Endothelial cell of umbilical vein (primary cell): ENCODE measurements around the gene VPS35L. TPM values are rescaled to one million over a fixed set of nuclear protein-coding genes. Genes with fewer than 3 reads are reported as not detected.

ENCODE experiments used
- BruUV-seq: library from RNA; stranded (reverse); fragments of 400-500 nt; replicated peaks from 2 replicates; lab custom pipeline; 2021; lab: Mats Ljungman, UMichigan
- CTCF ChIA-PET: fragments of 300-600, 350-600 bp; sonication (Branson Sonifier 250); formaldehyde crosslinking; loops from one replicate; lab custom pipeline; 2021; ENCODE audit warnings: antibody characterized with exemption, inconsistent platforms; lab: Charles Lee
- POLR2A ChIA-PET: fragments of 300-600, 350-600 bp; sonication (Branson Sonifier 250); formaldehyde crosslinking; loops from one replicate; lab custom pipeline; 2021; ENCODE audit warnings: antibody characterized with exemption, inconsistent platforms; lab: Charles Lee
- DNase-seq: peaks from one replicate; pipeline ENCODE4 v3.0.0-alpha.2; 2011; ENCODE audit warnings: low read depth, low spot score
- FAIRE-seq: peaks from 2 replicates; lab custom pipeline; 2011; peaks lifted over from hg19 to GRCh38; lab: Jason Lieb, UNC
- H2AFZ ChIP-seq: 2 replicates; pipeline ENCODE4 v1.6.0; 2012; ENCODE audit warnings: low read depth, low read length, control low read depth, inconsistent platforms
- H3K27ac ChIP-seq: 2 replicates; pipeline ENCODE4 v1.5.1; 2011; ENCODE audit warnings: low read depth, mild to moderate bottlenecking, control low read depth, low read length, moderate library complexity; ENCODE audit not compliant: insufficient read depth
- H3K27me3 ChIP-seq, 2 experiments: 2 replicates each; pipeline versions ENCODE4 v1.6.0 to v1.6.1; 2011; ENCODE audit warnings: low read length in 2 of 2, mixed read lengths in 1 of 2; ENCODE audit not compliant: control insufficient read depth in 2 of 2, insufficient read depth in 2 of 2
- H3K36me3 ChIP-seq, 2 experiments: 2 replicates in 1 of 2; 3 replicates in 1 of 2; pipeline ENCODE4 v1.5.1; 2011; ENCODE audit warnings: low read length in 2 of 2, mild to moderate bottlenecking in 1 of 2, moderate library complexity in 1 of 2; ENCODE audit not compliant: control insufficient read depth in 2 of 2, insufficient read depth in 2 of 2; ENCODE audit errors: extremely low read depth in 1 of 2
- H3K4me1 ChIP-seq: 3 replicates; pipeline ENCODE4 v1.5.1; 2011; ENCODE audit warnings: mild to moderate bottlenecking, low read length; ENCODE audit not compliant: control insufficient read depth, insufficient read depth; ENCODE audit errors: extremely low read depth
- H3K4me2 ChIP-seq: 2 replicates; pipeline ENCODE4 v1.6.1; 2011; ENCODE audit warnings: low read length, control low read depth, mixed read lengths; ENCODE audit not compliant: insufficient read depth
- H3K4me3 ChIP-seq, 3 experiments: fragments of 200-600 bp in 1 of 3; sonication (generic), shearing (Covaris generic) in 1 of 3; replicated peaks in 1 of 3; 2 replicates each; pipeline ENCODE4 v1.5.1; 2011 to 2016; ENCODE audit warnings: control low read depth in 3 of 3, low read length in 3 of 3, mild to moderate bottlenecking in 2 of 3, inconsistent platforms in 1 of 3, low read depth in 1 of 3, moderate library complexity in 1 of 3; ENCODE audit not compliant: insufficient read depth in 1 of 3
- H3K79me2 ChIP-seq: 2 replicates; pipeline ENCODE4 v1.6.0; 2012; ENCODE audit warnings: low read length, inconsistent platforms; ENCODE audit not compliant: control insufficient read depth, insufficient read depth
- H3K9ac ChIP-seq: replicated peaks from 2 replicates; pipeline ENCODE3; 2011; ENCODE audit warnings: low read length, control low read depth; ENCODE audit not compliant: insufficient read depth; ENCODE audit errors: extremely low read depth
- H3K9me1 ChIP-seq: replicated peaks from 3 replicates; pipeline ENCODE4 v1.6.0; 2011; ENCODE audit warnings: mild to moderate bottlenecking, low read length; ENCODE audit not compliant: control insufficient read depth, insufficient read depth; ENCODE audit errors: extremely low read depth
- H3K9me3 ChIP-seq: replicated peaks from 2 replicates; pipeline ENCODE4 v1.5.1; 2012; ENCODE audit warnings: low read length, inconsistent platforms; ENCODE audit not compliant: control insufficient read depth, insufficient read depth
- H4K20me1 ChIP-seq: replicated peaks from 2 replicates; pipeline ENCODE3; 2011; ENCODE audit warnings: mild to moderate bottlenecking, low read length; ENCODE audit not compliant: control insufficient read depth, insufficient read depth; ENCODE audit errors: extremely low read depth
- EZH2 ChIP-seq: IDR thresholded peaks from 2 replicates; pipeline ENCODE4 v1.6.1; 2012; ENCODE audit warnings: borderline replicate concordance, low read depth, mild to moderate bottlenecking, moderate library complexity, low read length, inconsistent platforms; ENCODE audit not compliant: severe bottlenecking
- GATA2 ChIP-seq: IDR thresholded peaks from 2 replicates; pipeline ENCODE4 v1.7.0; 2011; ENCODE audit warnings: low read depth, mild to moderate bottlenecking, moderate library complexity, mixed read lengths, low read length; ENCODE audit not compliant: insufficient read length, insufficient read depth
- JUN ChIP-seq: IDR thresholded peaks from 2 replicates; pipeline ENCODE4 v1.6.1; 2011; ENCODE audit warnings: borderline replicate concordance, low read depth; ENCODE audit not compliant: insufficient read length, insufficient read depth
- MYC ChIP-seq: IDR thresholded peaks from one replicate; pipeline ENCODE4 v1.6.1; 2011; ENCODE audit warnings: mild to moderate bottlenecking, low read depth, low read length
- POLR2A ChIP-seq: IDR thresholded peaks from 2 replicates; pipeline ENCODE4 v1.6.1; 2012; ENCODE audit warnings: low read depth, mild to moderate bottlenecking, control low read depth, low read length
- POLR2AphosphoS5 ChIP-seq: IDR thresholded peaks from 2 replicates; pipeline ENCODE4 v1.6.1; 2012; ENCODE audit warnings: low read depth, mild to moderate bottlenecking, control low read depth, low read length, moderate library complexity; ENCODE audit not compliant: insufficient read depth
- dilution Hi-C: fragments of 300-500 bp; cut with MboI; formaldehyde crosslinking; loops from one replicate; pipeline ENCODE4 v1.15.0; 2019; ENCODE audit warnings: low sequenced_read_pairs; ENCODE audit not compliant: extremely low pct_ligation_motif_present
- intact Hi-C: fragments of 100-400 bp; cut with micrococcal nuclease; formaldehyde crosslinking; loops from one replicate; pipeline ENCODE4 v1.10.0; 2022
- polyA plus RNA-seq, 4 experiments: library from polyadenylated mRNA; depleted of rRNA in 3 of 4; stranded (reverse) in 3 of 4; unstranded in 1 of 4; fragments of >200 nt; gene quantifications; 2 replicates each; pipeline versions ENCODE4 v1.2.1 to v1.2.3, GENCODE V29; 2011 to 2012; ENCODE audit warnings: missing spikeins in 1 of 4
- total RNA-seq: library from RNA; stranded (reverse); gene quantifications from 2 replicates; pipeline ENCODE4 v1.2.3, GENCODE V29; 2021
- TF ChIP-seq, protein P1 (sequence below), 2 donors: IDR thresholded peaks; 1 replicate in 1 of 2; 2 replicates in 1 of 2; pipeline ENCODE4 v1.5.1; 2011; ENCODE audit warnings: low read length in 2 of 2, mild to moderate bottlenecking in 2 of 2, moderate library complexity in 2 of 2, control low read depth in 1 of 2, inconsistent platforms in 1 of 2, low read depth in 1 of 2; ENCODE audit not compliant: insufficient read depth in 1 of 2; ENCODE audit errors: extremely low read depth in 1 of 2
- TF ChIP-seq, protein P2 (sequence below): IDR thresholded peaks from 2 replicates; pipeline ENCODE4 v1.6.1; 2011; ENCODE audit not compliant: insufficient read depth, insufficient read length

VPS35L gene
- total and polyA plus RNA-seq, 2 donors (not counting 3 experiments of a cell fraction or from before 2014, with no cell fraction given) = 49.1 to 91.1 TPM

DNA sequence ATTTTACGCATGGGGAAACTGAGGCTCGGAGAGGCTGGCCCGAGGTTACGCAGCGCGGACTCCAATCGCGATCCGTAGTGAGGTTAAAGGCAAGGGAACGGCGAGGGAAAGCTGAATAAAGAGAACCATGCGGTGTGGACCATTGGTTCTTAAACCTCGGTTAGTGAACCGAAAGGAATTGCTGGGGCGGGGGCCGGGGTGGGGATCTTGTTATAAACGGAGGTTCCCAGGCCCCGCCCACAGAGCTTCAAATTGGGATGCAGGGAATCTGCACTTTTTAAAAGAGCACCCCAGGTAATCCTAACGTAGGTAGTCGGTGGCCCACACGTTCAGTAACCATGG lies 163.1 kb downstream of the VPS35L start:
- peaks cover 0 to 5% of the 10 kb centered on the region in 2 experiments for H3K36me3 ChIP-seq
- FAIRE-seq (no peak), DNase-seq (no peak)
- no TSS peak for BruUV-seq
- H3K27ac ChIP-seq = no peak overlapping the region
- peaks cover 13% of the 10 kb centered on the region for H3K4me1 ChIP-seq
- peak overlapping the region; percentile 97 for H3K4me2 ChIP-seq
- peak overlapping the region; percentile 99 for H2AFZ ChIP-seq
- dilution Hi-C loops (no loop called here), intact Hi-C loops (loop anchor here (1.0 to 5.0 kb wide), 5 partner anchors 22 to 168 kb away; partner anchors contain the start of gene VPS35L)
- H3K9me1 ChIP-seq = no peaks in the 10 kb centered on the region
- H3K9ac ChIP-seq = peak overlapping the region; percentile 96
- no peaks in the 10 kb centered on the region for H4K20me1 ChIP-seq
- CTCF ChIA-PET = interaction anchor here (1.0 to 2.5 kb wide), 8 partner anchors 23 to 168 kb away, joined by 3 to 14 read pairs (median 4); partner anchors contain the start of gene GPRC5B
- H3K79me2 ChIP-seq = peaks cover 34% of the 10 kb centered on the region
- H3K27me3 ChIP-seq = no peaks in the 10 kb centered on the region
- no peak for TF ChIP-seq POLR2AphosphoS5
- TF ChIP-seq EZH2 = no peak
- TF ChIP-seq, protein P1, sequence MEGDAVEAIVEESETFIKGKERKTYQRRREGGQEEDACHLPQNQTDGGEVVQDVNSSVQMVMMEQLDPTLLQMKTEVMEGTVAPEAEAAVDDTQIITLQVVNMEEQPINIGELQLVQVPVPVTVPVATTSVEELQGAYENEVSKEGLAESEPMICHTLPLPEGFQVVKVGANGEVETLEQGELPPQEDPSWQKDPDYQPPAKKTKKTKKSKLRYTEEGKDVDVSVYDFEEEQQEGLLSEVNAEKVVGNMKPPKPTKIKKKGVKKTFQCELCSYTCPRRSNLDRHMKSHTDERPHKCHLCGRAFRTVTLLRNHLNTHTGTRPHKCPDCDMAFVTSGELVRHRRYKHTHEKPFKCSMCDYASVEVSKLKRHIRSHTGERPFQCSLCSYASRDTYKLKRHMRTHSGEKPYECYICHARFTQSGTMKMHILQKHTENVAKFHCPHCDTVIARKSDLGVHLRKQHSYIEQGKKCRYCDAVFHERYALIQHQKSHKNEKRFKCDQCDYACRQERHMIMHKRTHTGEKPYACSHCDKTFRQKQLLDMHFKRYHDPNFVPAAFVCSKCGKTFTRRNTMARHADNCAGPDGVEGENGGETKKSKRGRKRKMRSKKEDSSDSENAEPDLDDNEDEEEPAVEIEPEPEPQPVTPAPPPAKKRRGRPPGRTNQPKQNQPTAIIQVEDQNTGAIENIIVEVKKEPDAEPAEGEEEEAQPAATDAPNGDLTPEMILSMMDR (IDR thresholded peaks at IDR 0.05; ENCODE audit: extremely low read depth in 1 of 2, insufficient read depth in 1 of 2, low read depth in 1 of 2, low read length in 2 of 2) = no peak
- no peak for TF ChIP-seq GATA2
- TF ChIP-seq POLR2A = no peak
- TF ChIP-seq MYC = no peak
- TF ChIP-seq, protein P2, sequence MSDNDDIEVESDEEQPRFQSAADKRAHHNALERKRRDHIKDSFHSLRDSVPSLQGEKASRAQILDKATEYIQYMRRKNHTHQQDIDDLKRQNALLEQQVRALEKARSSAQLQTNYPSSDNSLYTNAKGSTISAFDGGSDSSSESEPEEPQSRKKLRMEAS = no peak
- TF ChIP-seq JUN = no peak
- H3K4me3 ChIP-seq = peak overlapping the region; percentile 68 to 100 (median 99)
- no peaks in the 10 kb centered on the region for H3K9me3 ChIP-seq
- POLR2A ChIA-PET = no interaction called here
